Hematopoietic multipotent progenitor cell (in vitro differentiated cells): ENCODE results near the gene COQ4. TPM values are rescaled to one million over a fixed set of nuclear protein-coding genes. Genes with fewer than 3 reads are reported as not detected.

Experiments used
- DNase-seq, 3 donors: peaks; one replicate each; pipeline ENCODE4 v3.0.0-alpha.2; 2011 to 2015; ENCODE audit warnings: low read depth in 2 of 3, low spot score in 2 of 3
- total RNA-seq: library from RNA; depleted of rRNA; stranded (reverse); fragments of >200 nt; gene quantifications from one replicate; pipeline ENCODE4 v1.2.3, GENCODE V29; 2012

COQ4 gene
- total RNA-seq, 1 donor = 61.9 TPM

GRCh38 chr9:128340691-128341434 is 18.2 kb downstream of the COQ4 start:
- no peak for DNase-seq

- DNase-seq = peak; percentile 29 to 71 (median 59)
Observed at GRCh38 chr9:128341435-128341849, 18.8 kb downstream of the COQ4 start.

DNA sequence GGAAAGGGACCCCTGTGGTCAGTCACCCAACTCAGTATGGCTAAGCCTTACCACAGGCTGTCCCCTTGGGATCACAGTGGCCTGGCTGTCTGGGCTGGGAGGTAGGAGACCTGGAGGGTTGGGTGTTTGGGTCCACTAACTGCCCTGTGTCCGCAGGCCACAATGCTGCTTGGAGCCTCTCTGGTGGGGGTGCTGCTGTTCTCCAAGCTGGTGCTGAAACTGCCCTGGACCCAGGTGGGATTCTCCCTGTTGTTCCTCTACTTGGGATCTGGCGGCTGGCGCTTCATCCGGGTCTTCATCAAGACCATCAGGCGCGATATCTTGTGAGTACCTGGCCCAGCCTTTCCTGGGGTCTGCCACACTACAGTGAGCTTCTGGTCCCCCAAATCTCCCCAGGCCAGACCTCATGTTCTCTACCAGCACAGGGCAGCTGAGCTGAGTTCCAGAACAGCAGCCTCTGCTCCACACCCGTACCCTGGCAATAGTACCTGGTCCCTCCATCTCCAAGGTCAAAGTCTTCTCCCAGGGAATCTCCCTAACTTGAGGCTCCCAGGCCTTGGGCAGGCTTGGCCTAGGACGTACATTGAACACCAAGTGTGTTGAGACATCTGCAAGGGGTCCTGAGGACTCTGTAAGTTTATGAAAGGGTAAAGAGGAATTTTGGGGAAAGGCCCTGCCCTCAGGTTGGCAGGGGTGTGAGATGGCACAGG is 20.5 kb downstream of the COQ4 start:
- no peak for DNase-seq

- DNase-seq = no peak
Observed at GRCh38 chr9:128343855-128344254, 21.2 kb downstream of the COQ4 start.

DNA sequence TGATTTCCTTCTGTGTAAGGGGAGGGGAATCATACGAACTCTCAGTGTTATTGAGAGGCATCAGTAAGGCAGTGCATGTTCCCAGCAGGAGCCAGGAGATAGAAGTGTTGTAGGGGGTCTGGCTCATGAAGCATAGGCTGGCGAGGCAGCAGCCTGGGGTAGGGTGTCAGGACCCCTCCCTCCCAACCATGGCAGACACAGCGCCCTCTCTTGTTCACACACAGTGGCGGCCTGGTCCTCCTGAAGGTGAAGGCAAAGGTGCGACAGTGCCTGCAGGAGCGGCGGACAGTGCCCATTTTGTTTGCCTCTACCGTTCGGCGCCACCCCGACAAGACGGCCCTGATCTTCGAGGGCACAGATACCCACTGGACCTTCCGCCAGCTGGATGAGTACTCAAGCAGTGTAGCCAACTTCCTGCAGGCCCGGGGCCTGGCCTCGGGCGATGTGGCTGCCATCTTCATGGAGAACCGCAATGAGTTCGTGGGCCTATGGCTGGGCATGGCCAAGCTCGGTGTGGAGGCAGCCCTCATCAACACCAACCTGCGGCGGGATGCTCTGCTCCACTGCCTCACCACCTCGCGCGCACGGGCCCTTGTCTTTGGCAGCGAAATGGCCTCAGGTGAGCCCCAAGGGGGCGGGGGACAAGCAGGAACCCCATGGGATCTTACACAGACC is 22.4 kb downstream of the COQ4 start:
- DNase-seq = no peak

DNA sequence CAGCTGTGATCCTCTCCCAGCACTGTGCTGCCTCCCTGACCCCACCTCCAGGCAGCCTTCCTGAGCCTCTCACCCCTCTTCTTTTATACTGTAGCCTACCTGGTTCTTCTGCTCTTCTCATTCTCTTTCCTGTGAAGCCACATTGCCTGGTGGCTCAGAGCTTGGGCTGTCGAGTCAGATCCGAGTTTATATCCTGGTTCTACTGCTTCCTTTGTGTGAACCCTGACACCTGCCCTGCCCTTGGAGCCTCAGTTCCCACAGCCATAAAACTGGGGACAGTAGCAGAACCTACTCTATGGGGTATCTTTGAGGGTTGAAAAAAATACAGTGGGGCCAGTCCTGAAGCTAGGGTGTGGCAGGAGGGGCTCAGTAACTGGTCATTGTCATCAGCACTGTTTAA is 26.5 kb downstream of the COQ4 start:
- no peak for DNase-seq

DNA sequence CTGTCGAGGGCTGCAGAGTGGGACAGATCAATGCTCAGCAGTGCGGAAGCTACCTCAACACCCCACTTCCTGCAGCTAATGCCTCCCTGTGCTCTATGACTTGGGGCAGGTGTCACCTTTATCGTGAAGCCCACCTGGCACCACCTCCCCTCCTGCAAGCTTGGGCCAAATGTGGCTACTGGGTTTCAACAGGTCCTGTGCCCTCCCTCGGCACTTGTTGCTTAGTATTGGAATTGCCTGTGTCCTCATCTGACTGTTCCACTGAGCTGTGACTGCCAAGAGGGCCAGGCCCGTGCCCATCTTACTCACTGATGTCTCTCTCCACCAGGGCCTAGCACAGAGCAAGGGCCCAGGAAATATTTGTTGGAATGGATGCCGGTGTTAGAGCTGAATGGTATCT is 27.1 kb downstream of the COQ4 start:
- no peak for DNase-seq

DNA sequence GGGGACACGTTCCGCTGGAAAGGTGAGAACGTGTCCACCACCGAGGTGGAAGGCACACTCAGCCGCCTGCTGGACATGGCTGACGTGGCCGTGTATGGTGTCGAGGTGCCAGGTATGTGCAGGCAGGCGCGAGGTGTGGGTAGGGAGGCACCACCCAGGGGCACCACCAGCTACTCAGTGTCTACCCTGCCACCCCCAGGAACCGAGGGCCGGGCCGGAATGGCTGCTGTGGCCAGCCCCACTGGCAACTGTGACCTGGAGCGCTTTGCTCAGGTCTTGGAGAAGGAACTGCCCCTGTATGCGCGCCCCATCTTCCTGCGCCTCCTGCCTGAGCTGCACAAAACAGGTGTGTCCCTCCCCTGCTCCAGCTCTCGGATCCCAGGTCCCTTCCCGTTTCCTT is 32.8 kb downstream of the COQ4 start:
- no peak for DNase-seq

DNA sequence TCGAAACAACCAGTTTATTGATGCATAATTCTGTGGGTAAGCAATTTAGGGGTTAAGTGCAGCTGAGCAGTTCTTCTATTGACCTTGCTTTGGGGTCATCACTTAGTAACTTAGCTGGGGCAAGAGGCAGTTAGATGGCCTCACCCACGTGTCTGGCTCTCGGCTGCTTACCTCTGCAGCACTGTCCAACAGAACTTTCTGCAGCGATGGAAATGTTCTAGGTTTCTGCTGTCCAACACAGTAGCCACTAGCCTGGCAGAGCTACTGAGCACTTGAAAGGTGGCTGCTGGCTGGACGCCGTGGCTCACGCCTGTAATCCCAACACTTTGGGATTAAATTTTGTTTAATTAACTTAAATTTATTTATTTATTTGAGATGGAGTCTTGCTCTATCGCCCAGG is 35.5 kb downstream of the COQ4 start:
- no peak for DNase-seq

- no peak for DNase-seq
Observed at GRCh38 chr9:128358861-128359260, 36.2 kb downstream of the COQ4 start.

GRCh38 chr9:128360826-128361225 is 38.2 kb downstream of the COQ4 start:
- no peak for DNase-seq

- no peak for DNase-seq
Observed at GRCh38 chr9:128361296-128361985, 38.8 kb downstream of the COQ4 start.

DNA sequence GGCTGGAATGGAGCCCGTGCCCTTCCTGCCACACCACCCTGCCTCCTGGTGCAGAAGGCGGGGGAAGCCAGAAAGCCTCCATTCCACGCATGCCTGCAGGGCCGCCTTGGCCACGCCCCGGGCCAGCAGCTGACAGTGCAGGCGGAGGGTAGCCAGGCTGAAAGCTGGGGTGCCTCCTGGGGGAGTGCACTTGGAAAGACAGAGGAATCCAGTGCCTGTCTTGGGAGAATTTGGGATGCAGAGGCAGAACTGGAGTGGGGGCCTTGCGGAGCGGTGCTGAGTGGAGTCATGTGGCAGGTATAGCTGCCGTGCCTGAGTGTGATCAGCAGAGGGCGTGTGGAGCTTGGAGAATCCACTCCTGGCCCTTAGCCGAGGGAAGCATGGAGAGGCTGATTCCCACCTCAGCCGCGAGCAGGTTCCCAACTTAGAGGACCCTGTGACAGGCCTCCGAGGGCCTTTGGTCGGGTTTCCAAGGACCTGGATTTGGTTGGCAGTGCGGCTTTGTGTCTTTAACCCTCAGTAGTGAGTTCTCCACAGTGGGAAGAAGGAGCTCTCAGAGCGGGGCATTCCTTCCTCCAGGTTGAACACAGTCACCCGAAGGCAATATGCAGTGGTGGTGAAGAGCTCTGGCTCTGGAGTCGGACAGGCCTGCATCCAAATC is 39.5 kb downstream of the COQ4 start:
- DNase-seq = peak; percentile 40 to 75 (median 66)

GRCh38 chr9:128362774-128363173 is 40.1 kb downstream of the COQ4 start:
- no peak for DNase-seq

DNA sequence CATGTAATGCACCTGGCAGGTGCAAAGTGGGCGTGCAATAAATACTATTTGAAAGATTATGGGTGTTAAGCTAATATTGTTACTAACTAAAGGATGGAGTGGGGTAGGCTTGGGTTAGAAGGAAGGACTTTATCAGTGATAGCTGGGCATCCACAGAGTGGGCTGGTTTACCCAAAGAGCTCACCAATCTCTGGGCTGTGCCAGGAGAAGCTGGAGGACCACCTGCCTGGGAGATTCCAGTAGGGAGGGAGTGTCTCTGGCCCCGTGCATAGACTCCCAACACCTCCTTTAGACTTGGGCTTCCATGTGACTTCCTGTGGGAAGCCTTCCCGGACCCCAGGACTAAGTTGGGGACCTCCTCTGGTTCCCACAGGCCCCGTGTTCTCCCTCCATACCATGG is 42.9 kb downstream of the COQ4 start:
- DNase-seq = no peak

DNA sequence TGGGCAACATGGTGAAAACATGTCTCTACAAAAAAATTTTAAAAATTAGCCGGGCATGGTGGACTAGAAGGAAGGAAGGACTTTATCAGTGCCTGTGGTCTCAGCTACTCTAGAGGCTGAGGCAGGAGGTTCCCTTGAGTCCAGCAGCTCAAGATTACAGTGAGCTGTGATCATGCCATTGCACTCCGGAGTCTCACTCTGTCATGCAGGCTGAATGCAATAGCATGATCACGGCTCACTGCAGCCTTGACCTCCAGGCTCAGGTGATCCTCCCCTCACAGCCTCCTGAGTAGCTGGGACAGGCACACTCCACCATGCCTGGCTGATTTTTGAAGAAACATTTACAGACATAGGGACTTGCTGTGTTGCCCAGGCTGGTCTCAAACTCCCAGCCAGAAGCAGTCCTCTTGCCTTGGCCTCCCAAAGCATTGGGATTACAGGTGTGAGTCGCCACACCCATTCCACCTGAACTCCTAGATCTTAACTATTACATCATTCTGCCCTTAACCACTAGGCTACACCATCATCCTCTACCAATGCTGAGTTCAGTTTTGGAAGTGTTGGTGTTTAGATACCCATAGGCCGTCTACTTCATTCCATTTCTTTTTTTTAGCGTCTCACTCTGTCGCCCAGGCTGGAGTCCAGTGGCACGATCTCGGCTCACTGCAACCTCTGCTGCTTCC is 46.5 kb downstream of the COQ4 start:
- no peak for DNase-seq

- DNase-seq = no peak
Observed at GRCh38 chr9:128370367-128370751, 47.7 kb downstream of the COQ4 start.

GRCh38 chr9:128370752-128371629 is 48.4 kb downstream of the COQ4 start, which contains the start of gene URM1:
Gene URM1 (plus strand): TSS chr9:128371374. CDS start chr9:128371381, 7 bp downstream.
- DNase-seq = peak; percentile 91 to 99 (median 98)

GRCh38 chr9:128371630-128372117 is 49.0 kb downstream of the COQ4 start:
- no peak for DNase-seq
